ENCODE results near the gene NOLC1.

Gene NOLC1

GRCh38 chr10:102113261-102113955, 38.8 kb upstream of the NOLC1 start:
- DNase-seq (ENCODE audit: low read depth): no peak
- no peak for TF ChIP-seq CTCF (IDR thresholded peaks at IDR 0.05; ENCODE audit: low read depth, low read length, missing control alignments)
- in situ Hi-C loops (cut with HindIII; ENCODE audit: low sequenced_read_pairs): no loop called here
- H3K4me3 ChIP-seq (ENCODE audit: low read depth, low read length): peak overlapping the region; percentile 85

- no peak for DNase-seq (ENCODE audit: low read depth)
- TF ChIP-seq CTCF (IDR thresholded peaks at IDR 0.05; ENCODE audit: low read depth, low read length, missing control alignments): no peak
These were observed 38.0 kb upstream of the NOLC1 start for GRCh38 chr10:102113956-102114857.

GRCh38 chr10:102114861-102115618, 37.1 kb upstream of the NOLC1 start:
- TF ChIP-seq CTCF (IDR thresholded peaks at IDR 0.05; ENCODE audit: low read depth, low read length, missing control alignments): no peak
- no peak for DNase-seq (ENCODE audit: low read depth)
- H3K4me3 ChIP-seq (ENCODE audit: low read depth, low read length): peak overlapping the region; percentile 85
- in situ Hi-C loops (cut with HindIII; ENCODE audit: low sequenced_read_pairs): no loop called here

More at GRCh38 chr10:102113956-102114857, 38.0 kb upstream of the NOLC1 start:
- peak overlapping the region; percentile 85 for H3K4me3 ChIP-seq (ENCODE audit: low read depth, low read length)
- in situ Hi-C loops (cut with HindIII; ENCODE audit: low sequenced_read_pairs): no loop called here

GRCh38 chr10:102115775-102116174, 36.4 kb upstream of the NOLC1 start:
- DNase-seq (ENCODE audit: low read depth): no peak
- TF ChIP-seq CTCF (IDR thresholded peaks at IDR 0.05; ENCODE audit: low read depth, low read length, missing control alignments): no peak
- in situ Hi-C loops (cut with HindIII; ENCODE audit: low sequenced_read_pairs): no loop called here
- no peak overlapping the region for H3K4me3 ChIP-seq (ENCODE audit: low read depth, low read length)

DNA sequence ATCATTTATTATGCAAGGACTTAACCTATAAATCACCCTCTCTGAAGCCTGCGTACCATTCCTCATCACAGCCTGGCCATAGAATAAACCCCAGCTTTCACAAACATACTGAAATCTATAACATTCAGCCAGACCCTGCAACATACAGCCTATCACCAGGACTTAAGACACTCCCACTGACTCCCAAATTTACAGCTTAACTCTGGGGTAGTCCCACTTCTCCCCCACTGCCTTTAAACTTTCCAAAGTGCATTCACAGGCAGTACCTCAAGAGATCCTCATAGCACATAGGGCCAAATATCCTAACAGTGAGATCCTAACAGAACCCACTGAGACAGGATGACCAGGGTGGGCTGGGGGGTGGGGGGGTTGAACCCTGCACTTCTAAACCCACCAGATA, 35.5 kb upstream of the NOLC1 start:
- no peak for DNase-seq (ENCODE audit: low read depth)
- in situ Hi-C loops (cut with HindIII; ENCODE audit: low sequenced_read_pairs): no loop called here
- no peak for TF ChIP-seq CTCF (IDR thresholded peaks at IDR 0.05; ENCODE audit: low read depth, low read length, missing control alignments)
- H3K4me3 ChIP-seq (ENCODE audit: low read depth, low read length): peak overlapping the region; percentile 65

Measured in astrocyte of the cerebellum (primary cell).